ENCODE measurements around the gene ST3GAL5.

ST3GAL5 gene

DNA sequence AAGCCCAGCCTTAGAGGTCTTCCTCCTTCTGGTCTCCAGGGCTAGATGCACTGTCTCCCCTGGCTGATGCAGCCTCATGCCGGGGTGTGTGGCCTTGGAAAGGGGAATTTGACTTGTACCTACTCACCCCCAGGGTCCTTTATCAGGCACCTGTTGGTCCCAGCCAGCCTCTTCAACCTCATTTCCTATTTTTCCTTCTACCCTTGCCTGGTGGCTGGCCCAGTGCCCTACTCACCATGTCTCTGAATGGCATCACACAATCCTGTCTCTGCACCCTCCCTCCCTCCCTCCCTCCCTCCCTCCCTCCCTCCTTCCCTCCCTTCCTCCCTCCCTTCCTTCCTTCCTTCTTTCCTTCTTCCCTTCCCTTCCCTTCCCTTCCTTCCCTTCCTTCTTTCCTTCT, 17.1 kb upstream of the ST3GAL5 start:
- no peak overlapping the region for H3K27ac ChIP-seq
- TF ChIP-seq, protein P1, sequence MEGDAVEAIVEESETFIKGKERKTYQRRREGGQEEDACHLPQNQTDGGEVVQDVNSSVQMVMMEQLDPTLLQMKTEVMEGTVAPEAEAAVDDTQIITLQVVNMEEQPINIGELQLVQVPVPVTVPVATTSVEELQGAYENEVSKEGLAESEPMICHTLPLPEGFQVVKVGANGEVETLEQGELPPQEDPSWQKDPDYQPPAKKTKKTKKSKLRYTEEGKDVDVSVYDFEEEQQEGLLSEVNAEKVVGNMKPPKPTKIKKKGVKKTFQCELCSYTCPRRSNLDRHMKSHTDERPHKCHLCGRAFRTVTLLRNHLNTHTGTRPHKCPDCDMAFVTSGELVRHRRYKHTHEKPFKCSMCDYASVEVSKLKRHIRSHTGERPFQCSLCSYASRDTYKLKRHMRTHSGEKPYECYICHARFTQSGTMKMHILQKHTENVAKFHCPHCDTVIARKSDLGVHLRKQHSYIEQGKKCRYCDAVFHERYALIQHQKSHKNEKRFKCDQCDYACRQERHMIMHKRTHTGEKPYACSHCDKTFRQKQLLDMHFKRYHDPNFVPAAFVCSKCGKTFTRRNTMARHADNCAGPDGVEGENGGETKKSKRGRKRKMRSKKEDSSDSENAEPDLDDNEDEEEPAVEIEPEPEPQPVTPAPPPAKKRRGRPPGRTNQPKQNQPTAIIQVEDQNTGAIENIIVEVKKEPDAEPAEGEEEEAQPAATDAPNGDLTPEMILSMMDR (conservative IDR thresholded peaks at IDR 0.05), result no peak

DNA sequence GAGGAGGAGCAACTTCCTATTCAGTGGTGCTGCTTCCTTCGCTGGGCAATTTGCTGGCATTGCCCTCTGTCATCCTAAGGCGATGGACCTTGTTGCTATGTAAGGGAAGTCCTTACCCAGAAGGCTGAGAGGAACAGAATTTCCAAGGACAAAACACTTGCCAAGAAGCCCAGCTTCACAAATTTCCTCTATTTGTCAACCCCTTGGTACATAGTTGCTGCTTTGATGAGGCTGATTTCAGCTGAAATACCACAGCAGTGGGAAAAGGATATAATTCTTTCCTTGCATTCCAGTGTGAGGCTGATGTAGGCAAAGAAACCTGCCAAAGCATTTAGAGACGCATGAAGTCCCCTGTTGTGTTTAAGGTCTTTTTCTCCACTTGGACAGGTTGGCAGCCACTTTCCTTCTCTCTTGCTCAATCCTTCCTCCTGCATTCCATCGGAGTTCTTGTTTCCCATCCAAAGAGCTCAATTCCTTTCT, 16.4 kb upstream of the ST3GAL5 start:
- H3K27ac ChIP-seq, result no peak overlapping the region
- TF ChIP-seq, protein P1 (conservative IDR thresholded peaks at IDR 0.05), result no peak

DNA sequence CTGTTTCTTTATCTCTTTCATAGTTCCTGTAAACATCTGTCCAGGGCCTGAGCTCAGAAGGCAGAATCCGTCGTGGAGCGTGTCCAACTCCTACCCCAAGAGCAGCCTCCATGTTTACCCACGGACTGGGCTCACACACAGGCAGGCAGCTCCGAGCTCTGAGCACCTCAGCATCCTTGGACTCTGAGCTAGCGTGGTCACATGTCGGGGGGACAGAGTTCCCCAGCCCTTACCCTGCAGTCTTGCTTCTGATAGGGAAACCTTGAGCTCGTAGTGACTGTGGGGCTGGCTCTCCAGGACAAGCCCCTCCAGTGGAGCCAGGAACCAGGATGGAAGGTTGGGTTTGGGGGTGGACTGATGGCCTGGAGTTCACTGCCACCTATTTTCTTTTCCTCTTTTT, 15.1 kb upstream of the ST3GAL5 start:
- TF ChIP-seq, protein P1 (conservative IDR thresholded peaks at IDR 0.05), result no peak
- no peak overlapping the region for H3K27ac ChIP-seq

DNA sequence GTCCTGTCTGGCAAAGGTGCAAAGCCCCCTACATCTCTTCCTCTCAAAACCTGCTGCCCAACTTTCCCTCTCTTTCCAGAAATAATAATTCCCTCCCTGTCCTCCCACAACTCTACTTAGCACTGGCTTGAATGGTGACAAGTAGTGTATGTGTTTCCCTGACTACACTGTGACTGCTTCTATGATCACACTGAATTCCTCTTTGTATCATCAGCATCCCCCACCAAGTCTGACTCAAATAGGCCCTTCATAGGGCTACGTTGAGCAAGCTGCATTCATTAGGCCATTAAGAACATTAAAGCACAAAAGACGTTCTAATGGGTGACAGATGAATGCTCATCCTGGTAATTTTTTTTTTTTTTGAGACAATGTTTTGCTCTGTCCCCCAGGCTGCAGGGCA, 13.7 kb upstream of the ST3GAL5 start:
- H3K27ac ChIP-seq, result no peak overlapping the region

DNA sequence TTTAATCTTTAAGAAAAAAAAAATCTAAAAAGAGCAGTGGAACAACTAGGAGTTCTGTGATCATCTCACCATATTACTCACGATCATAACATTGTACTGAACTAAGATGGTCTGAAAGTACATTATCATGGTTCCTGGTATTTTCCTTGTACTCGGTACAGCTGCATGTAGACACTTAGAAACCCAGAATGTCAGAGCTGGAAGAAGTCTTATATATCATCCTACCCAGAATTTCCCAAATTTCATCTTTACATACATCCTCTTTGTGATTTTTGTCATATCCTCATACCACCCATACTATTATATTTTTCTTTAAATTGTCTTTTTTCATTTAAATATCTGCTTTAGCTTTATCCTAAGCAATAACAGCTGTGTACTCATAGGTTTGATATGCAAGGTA, 12.4 kb upstream of the ST3GAL5 start:
- TF ChIP-seq, protein P1 (conservative IDR thresholded peaks at IDR 0.05), result no peak

More for the DNA sequence above, 13.7 kb upstream of the ST3GAL5 start:
- TF ChIP-seq, protein P1 (conservative IDR thresholded peaks at IDR 0.05), result no peak

DNA sequence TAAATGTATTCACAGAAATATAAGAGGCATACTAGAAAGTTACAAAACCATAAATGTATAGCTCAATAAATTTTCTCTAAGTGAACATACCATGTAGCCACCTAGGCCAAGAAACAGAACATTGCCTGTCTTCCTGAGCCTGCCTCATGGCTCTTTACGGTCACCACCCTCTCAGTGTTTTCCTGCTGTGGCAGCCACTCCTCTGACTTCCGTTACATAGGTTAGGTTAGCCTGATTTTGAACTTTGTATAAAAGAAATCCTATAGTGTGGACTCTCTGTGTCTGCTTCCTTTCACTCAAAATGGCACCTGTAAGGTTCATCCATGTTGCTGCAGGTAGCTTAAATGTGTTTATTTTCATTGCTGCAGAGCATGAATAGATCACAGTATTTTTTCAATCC, 11.6 kb upstream of the ST3GAL5 start:
- no peak overlapping the region for H3K27ac ChIP-seq
- TF ChIP-seq, protein P1 (conservative IDR thresholded peaks at IDR 0.05), result no peak

More for the DNA sequence above, 12.4 kb upstream of the ST3GAL5 start:
- H3K27ac ChIP-seq, result no peak overlapping the region

DNA sequence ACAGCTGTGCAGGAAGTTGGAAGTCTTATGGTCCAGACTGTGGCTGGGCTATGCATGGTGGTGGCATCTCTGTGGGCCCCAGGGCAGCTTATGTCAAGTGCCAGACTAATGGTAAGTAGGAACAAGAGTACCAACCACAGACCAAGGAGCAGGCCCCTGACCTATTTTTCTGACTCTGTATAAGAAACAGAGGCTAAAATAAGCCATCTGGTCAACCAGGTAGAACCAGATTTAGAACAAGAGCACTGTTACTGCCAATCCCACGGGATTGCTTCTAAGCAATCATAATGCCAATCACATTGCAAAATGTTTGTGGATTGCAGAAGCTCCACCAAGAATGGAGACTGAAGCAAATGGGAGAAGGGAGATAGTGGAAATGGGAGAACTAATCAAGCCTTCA, 11.1 kb upstream of the ST3GAL5 start:
- TF ChIP-seq, protein P1 (conservative IDR thresholded peaks at IDR 0.05), result no peak
- no peak overlapping the region for H3K27ac ChIP-seq

All from VCaP (cell line).